ENCODE results near the gene C8B. TPM values are rescaled to one million over a fixed set of nuclear protein-coding genes. Genes with fewer than 3 reads are reported as not detected.

The C8B gene
- total RNA-seq, 1 donor from 2014 or later, result not detected

DNA sequence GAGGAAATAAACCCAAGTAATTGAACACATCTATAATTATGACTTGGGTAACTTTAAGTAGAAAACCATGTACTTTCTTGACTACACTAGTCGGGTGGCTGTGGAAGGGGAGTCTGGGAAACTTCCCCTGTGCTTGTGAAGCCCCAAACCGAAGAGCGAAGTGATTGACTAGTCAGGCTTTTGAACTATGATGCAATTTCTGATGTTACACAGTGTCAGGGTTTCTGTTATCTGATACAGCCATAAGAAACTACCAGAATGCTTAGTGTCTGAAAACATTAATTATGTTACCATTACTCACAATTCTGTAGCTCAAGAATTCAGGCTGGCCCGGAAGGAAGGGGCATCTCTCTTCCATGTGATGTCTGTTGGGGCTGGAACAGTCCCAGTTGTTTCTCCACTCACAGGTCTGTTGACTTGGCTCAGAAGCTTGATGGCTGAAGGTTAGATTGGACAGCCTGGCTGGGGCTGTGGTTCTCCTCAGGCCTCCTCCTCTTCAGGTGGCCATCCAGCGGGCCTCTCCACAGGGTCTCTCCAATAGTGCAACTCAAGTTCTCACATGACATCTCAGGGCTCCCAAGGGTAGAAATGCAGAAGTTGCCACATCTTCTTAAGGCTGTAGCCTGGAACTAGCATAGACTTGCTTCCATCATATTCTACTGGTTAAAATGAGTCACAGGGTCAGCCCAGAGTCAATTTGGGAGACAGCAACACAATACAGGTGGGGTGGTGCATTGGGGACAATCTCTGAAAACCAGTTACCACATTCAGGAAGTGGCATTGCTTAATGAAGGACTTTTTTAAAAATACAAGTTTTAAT, 8.3 kb upstream of the C8B start:
- Histone ChIP-seq H3K9me3 (no peaks in the 10 kb centered on the region), H3K27ac (no peak overlapping the region), H3K4me1 (no peaks in the 10 kb centered on the region), H3K4me3 (no peak overlapping the region), H3K36me3 (no peaks in the 10 kb centered on the region), H3K27me3 (no peaks in the 10 kb centered on the region)
- no peak for TF ChIP-seq POLR2AphosphoS5 (IDR thresholded peaks at IDR 0.05; ENCODE audit: insufficient read depth in 1 of 2, low read depth in 1 of 2)
- TF ChIP-seq, protein P1, sequence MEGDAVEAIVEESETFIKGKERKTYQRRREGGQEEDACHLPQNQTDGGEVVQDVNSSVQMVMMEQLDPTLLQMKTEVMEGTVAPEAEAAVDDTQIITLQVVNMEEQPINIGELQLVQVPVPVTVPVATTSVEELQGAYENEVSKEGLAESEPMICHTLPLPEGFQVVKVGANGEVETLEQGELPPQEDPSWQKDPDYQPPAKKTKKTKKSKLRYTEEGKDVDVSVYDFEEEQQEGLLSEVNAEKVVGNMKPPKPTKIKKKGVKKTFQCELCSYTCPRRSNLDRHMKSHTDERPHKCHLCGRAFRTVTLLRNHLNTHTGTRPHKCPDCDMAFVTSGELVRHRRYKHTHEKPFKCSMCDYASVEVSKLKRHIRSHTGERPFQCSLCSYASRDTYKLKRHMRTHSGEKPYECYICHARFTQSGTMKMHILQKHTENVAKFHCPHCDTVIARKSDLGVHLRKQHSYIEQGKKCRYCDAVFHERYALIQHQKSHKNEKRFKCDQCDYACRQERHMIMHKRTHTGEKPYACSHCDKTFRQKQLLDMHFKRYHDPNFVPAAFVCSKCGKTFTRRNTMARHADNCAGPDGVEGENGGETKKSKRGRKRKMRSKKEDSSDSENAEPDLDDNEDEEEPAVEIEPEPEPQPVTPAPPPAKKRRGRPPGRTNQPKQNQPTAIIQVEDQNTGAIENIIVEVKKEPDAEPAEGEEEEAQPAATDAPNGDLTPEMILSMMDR (IDR thresholded peaks at IDR 0.05), result no peak
- TF ChIP-seq POLR2A (IDR thresholded peaks at IDR 0.05), result no peak
- intact Hi-C loops (cut with DNase I), result no loop called here
- DNase-seq (ENCODE audit: extremely low spot score in 2 of 2), result no peak

DNA sequence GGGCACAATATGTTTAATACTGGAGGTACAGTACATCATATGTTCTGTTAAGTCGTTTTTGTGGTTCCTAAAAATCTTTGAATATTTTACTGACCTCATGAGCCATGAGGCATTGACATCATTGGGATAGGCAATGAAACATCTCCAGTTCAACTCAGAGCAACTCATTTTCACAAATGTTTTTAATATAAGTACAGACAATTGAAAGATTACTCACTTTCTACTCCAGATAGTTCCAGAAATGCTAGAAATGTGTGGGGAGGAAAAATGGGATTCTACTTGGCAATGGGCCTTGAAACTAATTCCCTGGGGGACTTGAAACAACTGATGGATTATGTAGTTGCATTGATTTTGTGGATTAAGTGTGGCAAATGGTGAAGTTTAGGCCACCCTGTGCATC, 7.2 kb upstream of the C8B start:
- H3K4me3 ChIP-seq, result no peak overlapping the region
- H3K27ac ChIP-seq, result no peak overlapping the region
- no peaks in the 10 kb centered on the region for H3K27me3 ChIP-seq
- H3K9me3 ChIP-seq, result no peaks in the 10 kb centered on the region
- intact Hi-C loops (cut with DNase I), result no loop called here
- TF ChIP-seq POLR2AphosphoS5 (IDR thresholded peaks at IDR 0.05; ENCODE audit: insufficient read depth in 1 of 2, low read depth in 1 of 2) (no peak), POLR2A (IDR thresholded peaks at IDR 0.05) (no peak)
- TF ChIP-seq, protein P1 (IDR thresholded peaks at IDR 0.05), result no peak
- no peaks in the 10 kb centered on the region for H3K4me1 ChIP-seq
- no peaks in the 10 kb centered on the region for H3K36me3 ChIP-seq
- DNase-seq (ENCODE audit: extremely low spot score in 2 of 2), result no peak

DNA sequence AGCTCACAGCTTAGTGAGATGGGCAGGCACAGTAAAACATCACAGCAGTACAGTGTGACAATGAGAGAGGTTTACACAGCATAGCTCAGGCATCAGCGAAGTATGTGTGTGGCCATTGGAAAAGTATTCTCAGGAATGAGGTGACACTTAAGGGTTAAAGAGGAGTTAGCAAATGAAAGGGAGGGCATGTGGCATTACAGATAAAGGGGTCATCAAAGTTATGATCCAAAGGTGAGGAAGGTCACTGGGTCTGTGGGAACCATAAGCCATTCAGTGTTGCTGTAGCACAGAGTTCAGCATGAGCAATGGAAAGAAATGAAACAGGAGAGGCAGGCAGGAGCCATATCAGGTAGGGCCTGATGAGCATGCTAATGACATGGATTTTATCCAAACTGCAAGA, 4.5 kb upstream of the C8B start:
- no peak overlapping the region for H3K4me3 ChIP-seq
- DNase-seq (ENCODE audit: extremely low spot score in 2 of 2), result no peak
- no peaks in the 10 kb centered on the region for H3K27me3 ChIP-seq
- intact Hi-C loops (cut with DNase I), result no loop called here
- H3K36me3 ChIP-seq, result no peaks in the 10 kb centered on the region
- H3K27ac ChIP-seq, result no peak overlapping the region
- TF ChIP-seq POLR2A (IDR thresholded peaks at IDR 0.05), result no peak
- TF ChIP-seq POLR2AphosphoS5 (IDR thresholded peaks at IDR 0.05; ENCODE audit: insufficient read depth in 1 of 2, low read depth in 1 of 2), result no peak
- TF ChIP-seq, protein P1 (IDR thresholded peaks at IDR 0.05), result no peak
- H3K4me1 ChIP-seq, result no peaks in the 10 kb centered on the region
- no peaks in the 10 kb centered on the region for H3K9me3 ChIP-seq

DNA sequence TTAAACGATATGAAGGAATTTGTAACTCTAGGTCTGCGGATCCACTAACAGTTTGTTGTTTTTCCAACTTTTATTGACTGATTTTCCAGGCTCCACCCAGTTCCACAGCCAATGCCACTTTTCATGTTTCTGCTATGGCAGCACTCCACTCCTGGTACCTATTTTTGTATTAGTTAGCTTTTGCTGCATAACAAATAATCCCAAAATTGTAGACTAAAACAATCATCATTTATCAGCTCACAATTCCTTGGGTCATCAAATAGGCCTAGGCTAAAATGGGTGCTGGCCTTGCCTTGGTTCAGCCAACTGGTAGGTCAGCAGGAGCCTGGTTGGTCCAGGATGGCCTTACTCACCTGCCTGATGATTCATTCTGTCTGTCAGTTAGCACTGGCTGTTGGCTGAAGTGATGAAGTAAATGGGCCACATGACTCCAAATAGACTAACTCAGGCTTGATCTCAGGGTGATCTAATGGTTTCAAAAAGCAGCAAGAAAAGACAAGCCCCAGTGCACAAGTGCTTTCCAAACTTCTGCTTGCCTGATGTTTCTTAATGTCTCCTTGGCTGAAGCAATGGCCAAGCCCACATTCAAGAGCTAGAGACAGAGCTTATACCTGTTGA, 3.2 kb upstream of the C8B start:
- no peaks in the 10 kb centered on the region for H3K9me3 ChIP-seq
- H3K36me3 ChIP-seq, result no peaks in the 10 kb centered on the region
- no peak overlapping the region for H3K27ac ChIP-seq
- intact Hi-C loops (cut with DNase I), result no loop called here
- H3K4me3 ChIP-seq, result no peak overlapping the region
- H3K27me3 ChIP-seq, result no peaks in the 10 kb centered on the region
- TF ChIP-seq POLR2A (IDR thresholded peaks at IDR 0.05), result no peak
- TF ChIP-seq, protein P1 (IDR thresholded peaks at IDR 0.05), result no peak
- no peak for TF ChIP-seq POLR2AphosphoS5 (IDR thresholded peaks at IDR 0.05; ENCODE audit: insufficient read depth in 1 of 2, low read depth in 1 of 2)
- no peak for DNase-seq (ENCODE audit: extremely low spot score in 2 of 2)
- H3K4me1 ChIP-seq, result no peaks in the 10 kb centered on the region
